H1 (cell line): ENCODE results near the gene TRDMT1. TPM values are rescaled to one million over a fixed set of nuclear protein-coding genes. Genes with fewer than 3 reads are reported as not detected.

ENCODE experiments used
- CTCF ChIA-PET: fragments of 300-600 bp; sonication (Branson Sonifier 250); formaldehyde crosslinking; loops from one replicate; lab custom pipeline; 2021; ENCODE audit not compliant: partially characterized antibody; lab: Charles Lee
- POLR2A ChIA-PET: fragments of 300-600 bp; sonication (Branson Sonifier 250); formaldehyde crosslinking; loops from one replicate; lab custom pipeline; 2021; ENCODE audit warnings: inconsistent platforms; ENCODE audit not compliant: partially characterized antibody; lab: Charles Lee
- DNase-seq, 2 experiments: peaks; one replicate each; pipeline versions ENCODE4 v3.0.0 to v3.0.0-alpha.2; 2010 to 2022; ENCODE audit warnings: low spot score in 2 of 2, low read depth in 1 of 2, mixed read lengths in 1 of 2
- FAIRE-seq: peaks from 2 replicates; lab custom pipeline; 2011; peaks lifted over from hg19 to GRCh38; lab: Jason Lieb, UNC
- H2AFZ ChIP-seq: 2 replicates; pipeline ENCODE4 v1.8.1; 2012; ENCODE audit warnings: low read length, inconsistent platforms
- H2AK5ac ChIP-seq: 2 replicates; pipeline ENCODE4 v1.6.1; 2013; ENCODE audit warnings: low read depth, low read length
- H2BK120ac ChIP-seq: replicated peaks from 2 replicates; pipeline ENCODE3; 2013; ENCODE audit warnings: low read depth, low read length, inconsistent platforms
- H2BK12ac ChIP-seq: 2 replicates; pipeline ENCODE4 v1.6.1; 2013; ENCODE audit warnings: low read depth, low read length
- H2BK15ac ChIP-seq: 2 replicates; pipeline ENCODE4 v1.6.1; 2013; ENCODE audit warnings: low read length
- H2BK20ac ChIP-seq: 2 replicates; pipeline ENCODE4 v1.6.1; 2013; ENCODE audit warnings: low read length
- H2BK5ac ChIP-seq: 2 replicates; pipeline ENCODE4 v1.6.1; 2013; ENCODE audit warnings: low read depth, low read length
- H3K14ac ChIP-seq: 2 replicates; pipeline ENCODE4 v1.6.1; 2013; ENCODE audit warnings: inconsistent platforms; ENCODE audit not compliant: insufficient read length
- H3K18ac ChIP-seq: 2 replicates; pipeline ENCODE4 v1.6.1; 2013; ENCODE audit warnings: low read length; ENCODE audit errors: extremely low read depth
- H3K23ac ChIP-seq: 2 replicates; pipeline ENCODE4 v1.6.1; 2013; ENCODE audit warnings: inconsistent platforms; ENCODE audit not compliant: insufficient read length
- H3K23me2 ChIP-seq: 2 replicates; pipeline ENCODE4 v1.6.1; 2013; ENCODE audit warnings: low read depth, low read length
- H3K27ac ChIP-seq: 2 replicates; pipeline ENCODE4 v1.6.1; 2011; ENCODE audit warnings: low read depth, low read length, inconsistent platforms
- H3K27me3 ChIP-seq, 4 experiments: replicated peaks in 1 of 4; 1 replicate in 1 of 4; 2 replicates in 3 of 4; pipeline versions ENCODE4 v1.6.1 to v1.8.1; 2011 to 2013; ENCODE audit warnings: low read length in 3 of 4, mild to moderate bottlenecking in 3 of 4, inconsistent platforms in 2 of 4, mixed read lengths in 2 of 4, moderate library complexity in 1 of 4; ENCODE audit not compliant: control insufficient read depth in 3 of 4, insufficient read depth in 3 of 4; ENCODE audit errors: extremely low read depth in 1 of 4
- H3K36me3 ChIP-seq, 4 experiments: 2 replicates each; pipeline versions ENCODE4 v1.6.1 to v1.8.1; 2011 to 2013; ENCODE audit warnings: mild to moderate bottlenecking in 4 of 4, low read length in 3 of 4, moderate library complexity in 2 of 4, control low read depth in 1 of 4, inconsistent platforms in 1 of 4; ENCODE audit not compliant: insufficient read depth in 4 of 4, control insufficient read depth in 2 of 4
- H3K4ac ChIP-seq: replicated peaks from 2 replicates; pipeline ENCODE3; 2013; ENCODE audit warnings: low read length, low read depth, mixed read lengths, inconsistent platforms; ENCODE audit not compliant: insufficient read length
- H3K4me1 ChIP-seq, 4 experiments: replicated peaks in 1 of 4; 1 replicate in 1 of 4; 2 replicates in 3 of 4; pipeline versions ENCODE4 v1.6.1 to v1.8.1; 2011 to 2013; ENCODE audit warnings: low read length in 3 of 4, inconsistent platforms in 2 of 4, mixed read lengths in 1 of 4; ENCODE audit not compliant: insufficient read depth in 4 of 4, control insufficient read depth in 3 of 4
- H3K4me2 ChIP-seq, 2 experiments: 2 replicates each; pipeline versions ENCODE4 v1.6.1 to v1.8.1; 2011 to 2013; ENCODE audit warnings: low read depth in 2 of 2, low read length in 2 of 2, control low read depth in 1 of 2, inconsistent platforms in 1 of 2, mild to moderate bottlenecking in 1 of 2; ENCODE audit not compliant: insufficient read depth in 1 of 2
- H3K4me3 ChIP-seq, 4 experiments: fragments of 200-600, 300-600 bp in 1 of 4; sonication (generic), shearing (Covaris generic), sonication (Bioruptor Twin) in 1 of 4; 2 replicates each; pipeline versions ENCODE4 v1.5.1 to v1.8.1; 2011 to 2016; ENCODE audit warnings: low read length in 4 of 4, low read depth in 3 of 4, control low read depth in 2 of 4, inconsistent platforms in 2 of 4, mild to moderate bottlenecking in 2 of 4, mixed read lengths in 1 of 4, moderate library complexity in 1 of 4; ENCODE audit not compliant: insufficient read depth in 2 of 4; ENCODE audit errors: extremely low read depth in 1 of 4
- H3K56ac ChIP-seq: replicated peaks from 2 replicates; pipeline ENCODE3; 2013; ENCODE audit warnings: low read depth, mild to moderate bottlenecking, mixed read lengths, low read length, inconsistent platforms; ENCODE audit not compliant: insufficient read length
- H3K79me1 ChIP-seq: 2 replicates; pipeline ENCODE4 v1.6.1; 2013; ENCODE audit warnings: low read depth, low read length, control low read depth
- H3K79me2 ChIP-seq, 2 experiments: 2 replicates each; pipeline versions ENCODE4 v1.6.1 to v1.8.1; 2012 to 2013; ENCODE audit warnings: low read length in 2 of 2, mild to moderate bottlenecking in 2 of 2, inconsistent platforms in 1 of 2; ENCODE audit not compliant: insufficient read depth in 2 of 2, control insufficient read depth in 1 of 2
- H3K9ac ChIP-seq, 4 experiments: replicated peaks in 1 of 4; 1 replicate in 1 of 4; 2 replicates in 3 of 4; pipeline versions ENCODE4 v1.6.1 to v1.8.1; 2011 to 2013; ENCODE audit warnings: low read depth in 3 of 4, low read length in 3 of 4, control low read depth in 2 of 4, mild to moderate bottlenecking in 2 of 4, moderate library complexity in 2 of 4, inconsistent platforms in 1 of 4; ENCODE audit errors: extremely low read depth in 1 of 4
- H3K9me3 ChIP-seq, 2 experiments: 2 replicates each; pipeline versions ENCODE4 v1.6.1 to v1.8.1; 2012 to 2013; ENCODE audit warnings: mild to moderate bottlenecking in 2 of 2, moderate library complexity in 2 of 2, control low read depth in 1 of 2, inconsistent platforms in 1 of 2, low read depth in 1 of 2, low read length in 1 of 2, mixed read lengths in 1 of 2; ENCODE audit not compliant: insufficient read depth in 2 of 2
- H4K20me1 ChIP-seq, 2 experiments: replicated peaks in 1 of 2; 2 replicates each; pipeline versions ENCODE3 to v1.8.1; 2011 to 2013; ENCODE audit warnings: inconsistent platforms in 2 of 2, low read length in 2 of 2, mild to moderate bottlenecking in 1 of 2; ENCODE audit not compliant: insufficient read depth in 2 of 2, control insufficient read depth in 1 of 2
- H4K5ac ChIP-seq: 2 replicates; pipeline ENCODE4 v1.6.1; 2013; ENCODE audit warnings: low read length, low read depth, mixed read lengths, inconsistent platforms; ENCODE audit not compliant: insufficient read length
- H4K8ac ChIP-seq: 2 replicates; pipeline ENCODE4 v1.8.0; 2013; ENCODE audit warnings: mild to moderate bottlenecking, moderate library complexity, low read length, inconsistent platforms; ENCODE audit not compliant: insufficient read depth; ENCODE audit errors: extremely low read depth
- H4K91ac ChIP-seq: replicated peaks from 2 replicates; pipeline ENCODE3; 2013; ENCODE audit warnings: low read length, mixed read lengths, inconsistent platforms; ENCODE audit not compliant: insufficient read length
- ATF2 ChIP-seq: IDR thresholded peaks from 2 replicates; pipeline ENCODE4 v1.6.1; 2012; ENCODE audit warnings: low read length, inconsistent platforms
- BCL11A ChIP-seq, 2 experiments: IDR thresholded peaks; one replicate each; pipeline ENCODE4 v1.6.1; 2011; ENCODE audit warnings: low read depth in 2 of 2, low read length in 2 of 2, mild to moderate bottlenecking in 2 of 2
- HDAC2 ChIP-seq, 2 experiments: fragments of 300-600 bp in 1 of 2; sonication (generic) in 1 of 2; IDR thresholded peaks; 2 replicates each; pipeline ENCODE4 v1.6.1; 2011 to 2012; ENCODE audit warnings: low read depth in 2 of 2, low read length in 2 of 2, mild to moderate bottlenecking in 2 of 2, moderate library complexity in 2 of 2, borderline replicate concordance in 1 of 2, inconsistent platforms in 1 of 2
- HDAC6 ChIP-seq: IDR thresholded peaks from one replicate; pipeline ENCODE4 v1.7.1; 2012; ENCODE audit warnings: low read depth, mild to moderate bottlenecking, inconsistent platforms, low read length, moderate library complexity
- WGBS, 2 experiments: shearing (Covaris generic) in 1 of 2; methylation state at CpG; one replicate each; pipeline versions ENCODE4 v1.1.6 to v1.1.7; 2013 to 2015; ENCODE audit warnings: low lambda C conversion rate in 2 of 2, mixed read lengths in 2 of 2, inconsistent platforms in 1 of 2, low coverage in 1 of 2, missing lambda C conversion rate in 1 of 2; ENCODE audit not compliant: insufficient replicate concordance in 2 of 2, insufficient coverage in 1 of 2, insufficient read length in 1 of 2; ENCODE audit errors: extremely low coverage in 1 of 2, missing lambda C conversion rate in 1 of 2; 5-methylcytosine and 5-hydroxymethylcytosine counted together
- polyA plus RNA-seq, 7 experiments: library from polyadenylated mRNA; depleted of rRNA in 3 of 7; stranded (reverse) in 5 of 7; unstranded in 2 of 7; fragments of >200 nt in 5 of 7; fragments of 200-250 nt in 2 of 7; gene quantifications; 1 replicate in 5 of 7; 2 replicates in 1 of 7; 4 replicates in 1 of 7; pipeline versions ENCODE4 v1.2.1 to v1.2.3, GENCODE V29; 2011 to 2013; ENCODE audit warnings: missing spikeins in 2 of 7, mixed read lengths in 2 of 7
- total RNA-seq: library from RNA; stranded (reverse); fragmentation: NEBNext Ultra II Directional; extraction: Animal tissue kit (Norgen Biotek cat#: 25700); gene quantifications from 2 replicates; pipeline ENCODE4 v1.2.1, GENCODE V29; 2021

TRDMT1 gene
- total and polyA plus RNA-seq, 2 of the 8 experiments (the other 6 are each of a cell fraction or from before 2014, with no cell fraction given) = 7.4 to 21.4 TPM

GRCh38 chr10:17236468-17237148, 35.1 kb upstream of the TRDMT1 start:
- no peak overlapping the region for H3K27ac ChIP-seq
- H2BK20ac ChIP-seq = no peak overlapping the region
- no peaks in the 10 kb centered on the region for H3K4me1 ChIP-seq
- no peaks in the 10 kb centered on the region for H4K20me1 ChIP-seq
- TF ChIP-seq HDAC2 (IDR thresholded peaks at IDR 0.05; ENCODE audit: borderline replicate concordance in 1 of 2, low read depth in 2 of 2, low read length in 2 of 2) = no peak
- no peak for TF ChIP-seq ATF2
- no peak for TF ChIP-seq BCL11A (IDR thresholded peaks at IDR 0.05; ENCODE audit: low read depth in 2 of 2, low read length in 2 of 2)
- TF ChIP-seq HDAC6 = no peak
- FAIRE-seq (no peak), DNase-seq (no peak)
- no peak overlapping the region for H4K8ac ChIP-seq
- WGBS, 2 experiments = 94% methylated on average over 1 of the region's 1 CpG; no CpG with 5 or more reads in 1 of the 2 experiments
- no peak overlapping the region for H2BK5ac ChIP-seq
- H3K4me3 ChIP-seq = no peak overlapping the region
- H3K79me2 ChIP-seq = no peaks in the 10 kb centered on the region
- no peak overlapping the region for H2BK15ac ChIP-seq
- peaks cover 6 to 62% (median 43%) of the 10 kb centered on the region in 4 experiments for H3K36me3 ChIP-seq
- no peaks in the 10 kb centered on the region for H3K27me3 ChIP-seq
- H3K18ac ChIP-seq = no peak overlapping the region
- ChIA-PET CTCF (interaction anchor here (0.6 kb wide), 1 partner anchor 99 kb away, joined by 3 read pairs; no protein-coding TSS in a partner anchor), POLR2A (interaction anchor here (0.7 to 1.9 kb wide), 3 partner anchors 8 to 214 kb away, joined by 4 to 6 read pairs (median 4); partner anchors contain the start of gene VIM)
- H2AK5ac ChIP-seq = no peak overlapping the region
- H2BK12ac ChIP-seq = no peak overlapping the region
- H4K91ac ChIP-seq = no peak overlapping the region
- H3K23ac ChIP-seq = no peak overlapping the region
- no peaks in the 10 kb centered on the region for H3K79me1 ChIP-seq
- no peaks in the 10 kb centered on the region for H3K9me3 ChIP-seq
- H3K23me2 ChIP-seq = no peaks in the 10 kb centered on the region
- no peak overlapping the region for H3K4ac ChIP-seq
- H3K56ac ChIP-seq = no peak overlapping the region
- H3K9ac ChIP-seq = no peak overlapping the region
- H2BK120ac ChIP-seq = no peak overlapping the region
- H2AFZ ChIP-seq = no peak overlapping the region
- no peak overlapping the region for H3K14ac ChIP-seq
- H3K4me2 ChIP-seq = no peak overlapping the region
- no peak overlapping the region for H4K5ac ChIP-seq
